GM19351 (cell line): ENCODE data around the gene U2AF1.
"Not testable (repeated sequence)": the region's sequence is repeated elsewhere in the genome, so short reads cannot be mapped to it uniquely, and the experiment has no call there.

Source experiments
- ATAC-seq: cut with Tn5 transposase; IDR thresholded peaks from one replicate; pipeline ENCODE4 v1.9.1; 2021; ENCODE audit warnings: mild to moderate bottlenecking, moderate library complexity; ENCODE audit not compliant: unreplicated experiment

The U2AF1 gene

GRCh38 chr21:43082587-43083300, 24.6 kb downstream of the U2AF1 start:
- not testable (repeated sequence) for ATAC-seq

- ATAC-seq, result not testable (repeated sequence)
These were observed 30.7 kb downstream of the U2AF1 start for GRCh38 chr21:43076643-43077042.

- not testable (repeated sequence) for ATAC-seq
These were observed 31.2 kb downstream of the U2AF1 start for GRCh38 chr21:43076023-43076637.

- not testable (repeated sequence) for ATAC-seq
These were observed 32.0 kb downstream of the U2AF1 start, which contains the start of gene CBS for GRCh38 chr21:43075170-43076022. TSS of gene CBS (minus strand) at chr21:43075835. CDS start at chr21:43072193, 3,642 bp downstream.

- ATAC-seq, result not testable (repeated sequence)
These were observed 32.8 kb downstream of the U2AF1 start for GRCh38 chr21:43074401-43075169.

GRCh38 chr21:43072742-43073141, 34.6 kb downstream of the U2AF1 start:
- ATAC-seq, result not testable (repeated sequence)

- ATAC-seq, result not testable (repeated sequence)
These were observed 37.7 kb downstream of the U2AF1 start for GRCh38 chr21:43069682-43070081.

- ATAC-seq, result not testable (repeated sequence)
These were observed 39.3 kb downstream of the U2AF1 start for GRCh38 chr21:43068065-43068464.

- not testable (repeated sequence) for ATAC-seq
These were observed 40.7 kb downstream of the U2AF1 start for GRCh38 chr21:43066690-43067089.

- ATAC-seq, result not testable (repeated sequence)
These were observed 41.4 kb downstream of the U2AF1 start for GRCh38 chr21:43065991-43066390.

- not testable (repeated sequence) for ATAC-seq
These were observed 43.0 kb downstream of the U2AF1 start for GRCh38 chr21:43064265-43064917.

- ATAC-seq, result not testable (repeated sequence)
These were observed 44.3 kb downstream of the U2AF1 start for GRCh38 chr21:43062955-43063664.

GRCh38 chr21:43053112-43053511, 54.3 kb downstream of the U2AF1 start:
- not testable (repeated sequence) for ATAC-seq

- ATAC-seq, result not testable (repeated sequence)
These were observed 61.2 kb downstream of the U2AF1 start for GRCh38 chr21:43045876-43046821.

- ATAC-seq, result not testable (repeated sequence)
These were observed 62.0 kb downstream of the U2AF1 start for GRCh38 chr21:43045165-43045875.

- ATAC-seq, result not testable (repeated sequence)
These were observed 62.8 kb downstream of the U2AF1 start for GRCh38 chr21:43044547-43044946.

- ATAC-seq, result not testable (repeated sequence)
These were observed 64.1 kb downstream of the U2AF1 start for GRCh38 chr21:43043291-43043690.
